Activated T-cell treated with anti-CD3 and anti-CD28 coated beads for 48 hours (primary cell): Measurements from ENCODE around the gene CRTAC1.

Experiments
- DNase-seq: peaks from one replicate; pipeline ENCODE4 v3.0.0-alpha.2; 2020; ENCODE audit warnings: low read depth

Gene CRTAC1

DNA sequence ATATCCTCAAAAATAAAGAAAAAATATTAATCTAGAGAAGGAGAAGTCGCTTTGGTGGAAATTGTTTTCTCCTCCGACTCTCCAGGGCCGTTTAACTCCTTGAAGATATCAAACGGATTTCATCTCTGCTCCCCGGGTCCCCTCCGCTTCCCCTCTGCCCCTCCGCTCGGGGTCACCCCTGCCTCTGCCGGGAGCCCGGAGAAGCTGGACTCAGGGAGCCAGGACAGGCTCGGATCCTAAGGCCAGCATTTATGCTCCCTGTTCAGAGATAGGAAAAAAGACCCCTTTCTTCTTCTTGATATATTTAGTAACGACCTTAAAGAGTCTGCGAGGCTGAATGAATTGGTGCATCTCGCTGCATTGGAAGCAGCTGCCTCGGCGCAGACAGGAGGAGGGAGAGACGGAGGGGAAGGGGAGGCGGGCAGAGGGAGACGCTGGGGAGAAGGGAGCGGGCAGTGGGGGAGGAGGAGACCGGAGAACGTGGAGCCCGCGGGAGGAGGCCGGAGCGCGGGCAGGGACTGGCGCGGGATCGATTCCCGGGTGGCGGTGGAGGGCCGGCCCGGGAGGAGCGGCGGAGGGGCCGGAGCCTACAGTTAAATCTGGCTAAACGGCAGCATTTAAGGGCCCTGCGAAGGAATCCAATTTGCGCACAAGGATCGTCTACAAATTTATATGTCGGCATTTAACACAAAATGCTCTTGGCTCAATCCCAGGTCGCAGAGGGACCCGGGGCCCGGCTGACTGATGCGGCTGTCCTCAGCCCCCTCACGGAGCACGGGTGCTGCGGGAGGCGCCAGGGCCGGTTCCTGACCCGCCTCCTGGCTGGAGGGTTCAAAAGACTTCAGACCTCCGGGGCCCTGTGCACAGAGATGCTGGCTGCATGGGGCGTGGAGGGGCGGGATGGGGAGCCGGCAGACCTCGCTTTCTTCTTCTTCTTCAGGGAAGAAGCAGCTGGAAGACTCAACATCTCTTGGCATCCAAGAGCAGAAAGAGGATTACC lies 55.6 kb downstream of the CRTAC1 start:
- DNase-seq, result no peak

- DNase-seq, result no peak
Observed at GRCh38 chr10:97974100-97974499, 56.3 kb downstream of the CRTAC1 start.

GRCh38 chr10:97969538-97970079 lies 60.8 kb downstream of the CRTAC1 start:
- no peak for DNase-seq

DNA sequence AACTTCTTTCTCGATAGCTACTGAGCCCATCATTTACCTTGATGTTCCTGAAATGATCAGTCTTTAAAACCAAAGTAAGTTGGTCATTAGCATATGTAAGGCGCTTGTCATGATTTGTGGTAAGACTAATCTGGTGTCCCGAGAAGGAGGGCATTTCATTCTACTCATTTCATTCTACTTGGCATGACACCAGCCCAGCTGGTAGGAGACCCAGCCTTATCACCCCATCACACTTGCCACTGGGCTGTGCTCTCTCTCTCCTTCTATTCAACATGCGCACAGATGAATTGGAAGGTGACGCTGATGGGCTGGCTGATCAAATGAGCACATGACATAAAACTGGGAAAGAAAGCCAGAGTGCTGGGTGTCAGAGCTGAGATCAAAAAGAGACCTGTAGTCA lies 65.7 kb downstream of the CRTAC1 start:
- DNase-seq, result no peak

DNA sequence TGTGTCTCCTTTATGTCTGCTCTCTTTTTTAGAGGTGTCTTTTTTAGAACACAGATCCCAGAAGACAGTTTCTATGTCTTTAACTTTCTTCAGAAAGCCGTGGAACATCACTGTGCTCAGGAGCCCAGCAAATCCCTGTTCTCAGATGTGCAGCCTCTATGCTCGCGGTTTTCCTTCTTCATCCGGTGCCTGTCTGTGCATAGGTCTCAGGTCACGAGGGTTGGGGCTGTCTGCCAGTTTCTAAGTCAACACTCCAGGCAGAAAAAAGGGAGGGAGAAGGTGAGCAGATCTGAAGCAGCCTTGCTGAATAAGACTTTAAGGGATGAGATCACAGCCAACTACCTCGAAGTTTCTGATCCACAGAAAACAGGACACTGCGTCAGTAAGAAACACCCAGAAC lies 68.5 kb downstream of the CRTAC1 start:
- no peak for DNase-seq

DNA sequence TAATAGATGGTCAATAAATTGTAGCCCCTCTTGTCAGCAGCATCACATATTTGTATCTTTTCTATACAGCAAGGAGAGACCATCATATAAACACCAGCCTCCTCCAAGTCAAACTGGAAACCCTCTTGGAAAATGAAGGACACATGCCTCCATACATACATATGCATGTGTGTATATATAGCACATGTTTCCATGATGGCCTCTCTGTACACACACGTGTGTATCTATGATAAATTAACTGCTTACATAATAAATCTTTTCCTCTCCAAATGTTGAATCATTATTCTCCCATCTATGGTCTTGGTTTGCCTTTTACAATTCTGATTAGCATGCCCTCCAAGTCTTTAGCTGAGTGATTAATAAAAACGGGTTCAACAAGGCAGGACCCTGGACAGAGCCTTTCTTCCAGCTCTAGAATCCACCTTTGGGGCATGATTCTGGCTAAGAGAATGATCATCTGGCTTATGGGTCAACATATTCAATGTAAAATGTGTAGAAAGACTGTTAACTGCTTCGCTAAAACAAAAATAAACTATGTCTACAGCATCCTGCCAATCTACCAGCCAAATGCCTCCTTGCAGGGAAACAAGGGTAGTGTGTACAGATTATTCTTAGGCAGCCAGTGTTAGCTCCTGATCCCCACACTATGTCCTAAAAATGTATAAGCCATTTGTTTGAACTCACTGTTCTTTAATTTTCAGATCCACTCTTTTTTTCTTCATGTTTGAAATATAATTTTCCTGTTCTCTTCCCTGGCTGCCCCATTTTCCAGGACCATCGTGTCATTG lies 70.0 kb downstream of the CRTAC1 start:
- DNase-seq, result no peak

- DNase-seq, result no peak
Observed at GRCh38 chr10:97949462-97949861, 81.0 kb downstream of the CRTAC1 start.

- no peak for DNase-seq
Observed at GRCh38 chr10:97948822-97949221, 81.6 kb downstream of the CRTAC1 start.

DNA sequence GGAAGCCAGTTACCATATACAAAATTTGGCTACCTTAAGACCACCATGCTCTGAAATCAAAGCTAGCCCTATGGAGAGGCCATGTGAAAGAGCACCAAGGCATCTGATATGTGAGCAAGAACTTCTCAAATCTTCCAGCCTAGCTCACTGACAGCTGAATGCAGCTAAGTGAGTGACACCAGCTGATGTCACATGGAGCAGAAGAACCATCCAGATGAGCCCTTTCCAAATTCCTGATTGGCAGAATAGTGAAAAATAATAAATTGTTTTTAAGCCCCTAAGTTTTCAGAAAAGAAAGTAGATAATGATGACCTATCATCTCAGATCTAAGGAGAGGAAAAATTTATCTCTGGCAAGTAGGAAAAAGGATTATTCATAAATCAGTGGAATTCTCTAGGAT lies 85.6 kb downstream of the CRTAC1 start:
- no peak for DNase-seq

DNA sequence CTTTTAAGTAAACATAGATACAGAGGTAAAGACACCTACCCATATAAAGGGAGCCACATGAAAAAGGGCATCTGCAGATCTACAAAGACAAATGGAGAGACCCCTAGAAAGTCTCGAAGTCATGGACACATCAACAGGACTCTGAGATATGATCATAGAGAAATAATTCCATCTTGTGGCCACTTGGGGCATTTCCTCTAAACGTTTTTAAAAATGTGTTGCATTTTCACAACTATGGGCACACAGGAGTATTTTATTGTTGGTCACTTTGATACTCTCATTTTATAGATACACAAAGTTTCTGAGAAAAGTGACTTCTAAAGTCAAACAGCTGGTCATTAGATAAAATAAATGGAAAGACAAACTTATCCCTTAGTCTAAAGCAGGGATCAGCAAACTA lies 87.1 kb downstream of the CRTAC1 start:
- DNase-seq, result no peak

DNA sequence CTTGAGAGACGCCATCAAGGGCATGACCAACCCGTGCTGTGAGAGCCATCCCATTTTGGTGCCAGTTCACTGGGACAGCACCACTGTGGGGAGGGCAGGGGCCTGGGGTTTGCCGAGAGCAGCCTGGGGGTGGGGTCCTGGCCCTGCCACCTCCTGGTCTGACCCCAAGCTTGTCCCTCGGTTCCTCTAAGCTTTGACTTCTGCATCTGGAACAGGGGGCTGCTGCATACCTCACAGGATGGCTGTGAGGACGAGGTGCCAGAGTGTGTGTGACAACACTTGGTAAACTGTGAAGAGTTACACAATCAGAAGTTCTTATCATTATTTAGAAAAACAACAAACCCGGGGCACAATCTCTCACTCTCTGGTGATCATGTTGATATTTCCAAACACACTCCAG lies 89.9 kb downstream of the CRTAC1 start:
- DNase-seq, result no peak

DNA sequence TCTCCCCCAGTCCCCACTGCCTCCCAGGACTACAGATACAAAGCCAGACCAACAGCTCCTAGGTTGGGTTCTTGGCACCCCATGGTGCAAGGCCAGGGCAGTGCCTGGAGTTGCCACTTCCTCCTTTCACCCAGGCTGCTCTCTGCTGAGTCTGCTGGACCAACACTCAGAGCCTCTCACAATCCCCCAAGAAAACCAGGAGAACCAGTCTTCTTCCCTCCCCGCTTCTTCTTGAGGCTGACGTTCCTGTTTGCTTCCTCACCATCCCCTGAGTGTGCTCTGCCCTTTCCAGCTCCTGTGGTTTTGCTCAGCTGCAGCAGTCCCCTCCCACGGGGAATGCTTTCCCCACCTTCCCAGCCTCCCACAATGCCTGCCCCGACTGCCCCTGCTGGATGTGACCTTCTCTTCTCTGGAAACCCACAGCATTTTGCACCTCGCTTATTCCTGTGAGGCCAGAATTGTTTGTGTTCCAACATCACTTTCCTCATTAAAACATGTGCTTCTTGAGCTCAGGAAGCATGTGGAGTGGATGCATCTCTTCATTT lies 90.9 kb downstream of the CRTAC1 start:
- no peak for DNase-seq

- no peak for DNase-seq
Observed at GRCh38 chr10:97937928-97938327, 92.5 kb downstream of the CRTAC1 start.

- no peak for DNase-seq
Observed at GRCh38 chr10:97937054-97937453, 93.4 kb downstream of the CRTAC1 start.

DNA sequence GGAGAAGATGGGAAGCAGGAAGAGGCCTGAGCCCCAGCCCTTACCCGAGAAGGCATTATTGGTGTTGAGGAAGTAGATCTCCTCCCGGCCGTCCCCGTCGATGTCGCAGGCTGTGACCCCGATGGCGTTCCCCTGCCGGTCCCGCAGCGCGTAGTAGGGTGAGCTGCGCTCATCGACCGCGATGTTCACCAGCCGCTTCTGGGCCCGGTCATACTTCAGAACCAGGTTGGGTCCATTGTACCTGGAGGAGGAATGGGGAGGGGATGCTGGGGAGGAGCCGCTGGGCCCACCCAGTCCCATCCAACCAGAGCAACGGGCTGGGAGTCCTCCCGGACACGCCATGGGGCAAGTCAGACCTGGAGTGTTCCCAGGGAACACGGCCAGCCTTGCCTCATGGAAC lies 94.3 kb downstream of the CRTAC1 start:
- no peak for DNase-seq

- no peak for DNase-seq
Observed at GRCh38 chr10:97932932-97933530, 97.4 kb downstream of the CRTAC1 start.

GRCh38 chr10:97931041-97931440 lies 99.4 kb downstream of the CRTAC1 start:
- no peak for DNase-seq

- no peak for DNase-seq
Observed at GRCh38 chr10:97928897-97929296, 101.5 kb downstream of the CRTAC1 start.

GRCh38 chr10:97927622-97928021 lies 102.8 kb downstream of the CRTAC1 start:
- DNase-seq, result no peak

DNA sequence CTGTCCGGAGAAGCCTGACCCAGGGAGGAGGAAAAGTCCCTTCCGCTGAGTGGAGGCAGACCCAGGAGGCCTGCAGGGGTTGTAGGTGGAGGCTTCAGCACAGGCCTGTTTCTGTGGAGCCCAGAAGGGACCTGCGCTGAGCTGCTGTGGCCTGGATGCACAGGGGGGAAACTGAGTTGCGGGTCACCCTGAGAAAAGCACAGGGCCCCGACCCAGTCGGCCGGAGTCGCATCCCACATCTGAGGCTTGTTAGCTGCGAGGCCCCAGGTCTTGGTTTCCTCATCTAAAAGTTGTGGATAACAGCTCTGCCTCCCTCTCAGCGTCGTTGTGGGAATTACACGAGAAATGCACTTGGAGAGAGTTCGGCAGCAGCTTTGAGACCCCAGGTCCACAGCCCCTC lies 104.4 kb downstream of the CRTAC1 start:
- DNase-seq, result no peak

DNA sequence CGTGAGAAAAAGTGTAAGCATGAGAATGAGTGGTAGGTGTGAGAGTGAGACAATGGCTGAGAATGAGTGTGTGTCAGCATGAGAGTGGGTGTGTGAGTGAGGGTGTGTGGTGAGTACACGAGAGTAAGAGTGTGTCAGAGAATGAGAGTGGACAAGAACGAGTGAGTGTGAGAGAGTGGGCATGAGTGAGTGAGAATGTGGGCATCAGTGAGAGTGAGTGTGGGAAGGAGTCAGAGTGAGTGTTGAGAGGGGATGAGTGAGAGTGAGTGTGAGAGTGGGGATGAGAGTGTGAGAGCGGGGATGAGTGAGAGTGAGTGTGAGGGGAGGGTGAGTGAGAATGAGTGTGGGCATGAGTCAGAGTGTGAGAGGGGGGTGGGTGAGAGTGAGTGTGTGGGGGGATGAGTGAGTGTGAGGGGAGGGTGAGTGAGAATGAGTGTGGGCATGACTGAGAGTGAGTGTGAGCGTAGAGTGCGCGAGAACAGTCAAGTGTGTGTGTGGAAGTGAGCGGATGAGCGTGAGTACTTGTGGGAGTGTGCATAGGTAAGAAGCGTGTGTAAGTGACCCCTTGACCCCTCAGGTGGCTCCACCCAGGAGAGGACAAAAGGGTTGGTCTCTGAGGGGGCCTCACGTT lies 105.0 kb downstream of the CRTAC1 start:
- no peak for DNase-seq

- DNase-seq, result no peak
Observed at GRCh38 chr10:97924678-97925077, 105.7 kb downstream of the CRTAC1 start.
